Esophagus mucosa (tissue), 1 donor: ENCODE data around the gene PMVK. TPM values are rescaled to one million over a fixed set of nuclear protein-coding genes. Genes with fewer than 3 reads are reported as not detected.

ENCODE experiments used
- ATAC-seq: fragments of 200-7000 bp; cut with Tn5 transposase; one replicate; pipeline ENCODE4 v1.9.1; 2020
- total RNA-seq: library from RNA; stranded (reverse); gene quantifications from one replicate; pipeline ENCODE4 v1.2.4, GENCODE V29; 2023
- donor health status: DM: yes; HTN: yes; CAD: no.

Gene PMVK
- total RNA-seq, 1 donor from 2014 or later: 55.6 TPM

DNA sequence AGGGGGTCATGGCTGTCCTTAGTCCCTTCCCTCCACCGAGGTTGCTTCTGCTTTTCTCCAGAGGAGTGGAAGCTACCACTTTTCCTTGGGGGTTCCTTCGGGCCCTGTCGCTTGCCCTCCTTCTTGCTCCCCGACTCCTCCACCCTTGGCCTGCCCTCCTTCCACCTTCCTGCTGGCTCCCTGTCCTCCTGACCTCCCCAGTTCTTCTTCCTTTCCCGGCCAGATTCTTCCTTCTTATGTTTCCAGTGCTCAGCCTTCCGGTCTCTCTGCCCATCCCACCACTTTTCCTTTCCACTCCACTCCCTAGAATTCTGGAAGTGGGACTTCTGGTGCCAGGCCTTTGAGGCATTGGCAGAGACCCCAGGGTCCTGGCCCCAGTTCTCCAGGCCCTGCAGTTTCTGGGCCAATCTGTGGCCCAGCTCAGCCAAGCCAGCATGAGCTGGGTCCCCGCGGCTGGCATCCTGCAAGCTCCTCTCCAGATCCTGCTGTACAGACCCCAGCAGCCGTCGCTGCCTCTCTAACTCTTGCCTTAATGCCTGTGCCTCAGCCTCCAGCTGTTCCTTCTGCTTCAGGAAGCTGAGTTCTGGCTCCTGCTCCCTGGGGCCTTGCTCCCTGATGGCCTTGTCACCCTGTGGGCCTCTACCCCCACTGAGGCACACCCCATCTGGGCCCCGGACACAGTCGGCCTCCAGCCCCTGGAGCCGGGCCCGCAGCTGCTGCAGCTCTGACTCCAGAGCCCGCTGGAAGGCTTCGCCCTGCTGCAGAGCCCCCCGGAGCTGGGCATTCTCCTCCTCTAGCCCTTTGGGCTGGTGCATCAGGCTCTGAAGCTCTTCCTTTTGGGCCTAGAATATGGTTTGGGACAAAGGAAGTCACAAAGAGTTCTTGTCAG is 9.7 kb upstream of the PMVK start:
- no peak for ATAC-seq

- no peak for ATAC-seq
Observed at GRCh38 chr1:154945160-154945961, 8.8 kb upstream of the PMVK start.

DNA sequence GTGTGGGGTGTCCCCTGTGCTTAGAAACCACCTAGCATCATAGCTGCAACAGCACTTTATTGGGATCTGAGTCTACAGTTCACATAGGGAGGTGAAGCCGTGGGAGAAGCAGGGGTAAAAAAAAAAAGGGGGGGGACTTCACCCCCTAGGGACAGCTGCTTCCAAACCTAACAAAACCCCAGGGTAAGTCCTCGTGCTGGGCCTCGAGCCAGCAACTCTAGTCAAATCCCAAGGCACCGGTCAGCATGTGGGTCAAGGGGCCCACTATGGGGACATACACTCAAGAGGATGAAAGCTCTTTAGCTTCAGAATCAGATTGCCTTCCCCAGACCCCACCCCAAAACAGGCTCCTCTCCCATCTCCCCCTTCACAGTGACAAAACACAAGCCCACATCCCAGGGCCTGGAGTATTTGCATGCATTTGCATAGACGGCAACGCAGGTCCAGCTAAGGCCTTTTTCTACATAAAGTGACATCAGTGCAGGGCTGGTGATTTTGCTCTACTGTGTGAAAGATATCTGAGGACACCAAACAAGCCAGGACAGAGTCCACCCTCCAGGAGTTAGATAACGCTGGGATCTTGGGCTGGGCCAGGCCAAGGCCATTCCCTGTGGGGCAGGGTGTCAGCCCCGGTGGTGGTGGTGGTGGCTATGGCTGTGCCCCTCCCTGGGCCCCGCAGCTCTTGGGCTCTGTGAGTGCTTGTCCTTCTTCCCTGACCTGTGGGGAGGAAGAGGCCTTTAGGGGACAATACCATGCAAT is 8.1 kb upstream of the PMVK start:
- ATAC-seq: no peak

DNA sequence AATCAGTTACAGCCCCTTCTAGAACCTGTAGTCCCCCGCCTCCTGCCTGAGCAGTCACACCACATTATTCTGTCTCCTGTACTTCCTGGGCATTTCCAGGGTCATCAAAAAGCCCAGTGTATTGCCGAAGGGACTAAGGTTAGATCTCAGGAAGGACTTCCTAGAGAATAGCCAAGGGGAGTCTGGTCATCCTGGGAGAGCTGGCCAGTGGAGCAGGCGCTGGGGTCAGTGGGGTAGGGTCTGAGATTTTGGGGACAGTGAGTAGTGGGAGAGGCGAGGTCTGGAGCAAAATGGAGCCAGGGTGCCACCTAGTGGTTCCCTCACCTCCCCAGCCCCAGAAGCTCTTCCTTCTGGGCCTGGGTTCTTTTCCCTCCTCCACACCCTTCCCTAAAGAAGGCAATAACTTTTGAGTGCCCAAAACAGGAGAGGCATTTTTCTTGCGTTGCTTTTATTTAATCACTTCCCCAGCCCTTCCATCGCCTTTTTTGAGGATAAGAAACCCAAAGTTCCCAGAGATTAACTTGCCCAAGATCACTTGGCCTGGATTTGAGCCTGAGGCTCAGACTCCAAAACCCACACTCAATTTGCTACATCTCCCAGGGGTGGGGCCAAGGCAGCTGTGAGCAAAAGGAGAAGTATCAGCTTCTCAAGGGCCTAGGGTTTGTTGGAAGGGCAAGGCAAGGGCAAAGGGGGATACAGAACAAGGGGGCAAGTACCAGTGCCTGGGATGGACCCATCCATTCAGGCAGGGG is 7.3 kb upstream of the PMVK start:
- ATAC-seq: no peak

DNA sequence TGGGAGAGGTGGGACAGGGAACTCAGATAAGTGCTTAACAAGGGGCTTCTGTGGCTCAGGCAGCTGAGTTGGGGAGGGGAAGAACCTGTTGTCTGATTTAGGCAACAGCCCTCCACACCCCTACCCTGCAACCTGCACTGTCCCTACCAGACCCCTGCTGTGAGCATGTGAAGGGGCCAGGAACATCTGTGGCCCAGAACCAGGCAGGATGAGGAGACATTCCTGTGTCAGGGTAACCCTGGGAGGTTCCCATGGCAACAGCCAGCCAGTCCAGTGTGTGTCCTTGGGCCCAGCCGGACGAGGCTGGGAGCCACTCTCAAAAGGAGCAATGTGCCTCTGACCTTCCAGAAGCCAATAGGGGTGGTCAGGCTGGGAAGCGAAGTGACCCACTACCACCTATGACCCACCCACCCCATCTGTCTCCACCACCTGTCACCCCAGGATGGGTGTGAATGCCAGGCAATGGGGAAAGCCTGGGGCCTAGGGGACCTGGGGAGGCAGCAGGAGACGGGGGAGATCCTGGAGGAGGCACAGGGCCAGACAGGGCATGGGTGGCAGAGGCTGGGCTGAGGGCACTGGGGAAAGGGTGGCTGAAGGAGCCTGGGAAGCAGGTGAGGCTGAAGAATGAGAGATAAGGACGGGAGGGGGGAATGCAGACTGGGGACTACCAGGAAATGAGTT is 5.0 kb upstream of the PMVK start:
- ATAC-seq: no peak

DNA sequence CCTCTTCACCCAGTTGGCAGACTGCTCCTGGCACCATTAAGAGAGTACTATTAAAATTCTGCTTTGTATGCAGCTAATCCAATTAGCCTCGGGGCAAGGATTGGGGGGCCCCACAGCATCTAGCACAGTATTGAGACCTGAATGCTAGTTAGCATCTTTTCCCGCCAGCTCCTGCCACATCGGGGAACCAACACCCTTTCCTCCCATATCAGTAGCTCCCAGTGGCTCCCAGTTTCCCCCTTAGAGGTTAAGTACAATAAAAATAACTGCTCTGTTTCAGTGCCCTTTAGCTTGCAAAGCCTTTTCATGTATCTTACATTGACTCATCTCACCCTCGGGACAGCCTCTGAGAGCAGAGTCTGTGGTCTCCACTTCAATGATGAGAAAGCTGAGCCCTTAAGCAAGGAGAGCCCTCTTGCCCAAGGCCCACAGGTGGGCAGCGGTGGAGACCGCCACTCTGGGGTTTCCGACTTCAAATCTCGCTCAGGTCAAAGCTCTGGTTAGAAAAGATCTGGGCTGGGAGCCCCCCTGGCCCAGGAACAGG is 4.2 kb upstream of the PMVK start:
- no peak for ATAC-seq

GRCh38 chr1:154940213-154940560 is 3.7 kb upstream of the PMVK start:
- ATAC-seq: no peak

GRCh38 chr1:154938604-154939399 is 2.3 kb upstream of the PMVK start:
- ATAC-seq: peak; percentile 74

- ATAC-seq: no peak
Observed at GRCh38 chr1:154937988-154938386, 1.5 kb upstream of the PMVK start.

DNA sequence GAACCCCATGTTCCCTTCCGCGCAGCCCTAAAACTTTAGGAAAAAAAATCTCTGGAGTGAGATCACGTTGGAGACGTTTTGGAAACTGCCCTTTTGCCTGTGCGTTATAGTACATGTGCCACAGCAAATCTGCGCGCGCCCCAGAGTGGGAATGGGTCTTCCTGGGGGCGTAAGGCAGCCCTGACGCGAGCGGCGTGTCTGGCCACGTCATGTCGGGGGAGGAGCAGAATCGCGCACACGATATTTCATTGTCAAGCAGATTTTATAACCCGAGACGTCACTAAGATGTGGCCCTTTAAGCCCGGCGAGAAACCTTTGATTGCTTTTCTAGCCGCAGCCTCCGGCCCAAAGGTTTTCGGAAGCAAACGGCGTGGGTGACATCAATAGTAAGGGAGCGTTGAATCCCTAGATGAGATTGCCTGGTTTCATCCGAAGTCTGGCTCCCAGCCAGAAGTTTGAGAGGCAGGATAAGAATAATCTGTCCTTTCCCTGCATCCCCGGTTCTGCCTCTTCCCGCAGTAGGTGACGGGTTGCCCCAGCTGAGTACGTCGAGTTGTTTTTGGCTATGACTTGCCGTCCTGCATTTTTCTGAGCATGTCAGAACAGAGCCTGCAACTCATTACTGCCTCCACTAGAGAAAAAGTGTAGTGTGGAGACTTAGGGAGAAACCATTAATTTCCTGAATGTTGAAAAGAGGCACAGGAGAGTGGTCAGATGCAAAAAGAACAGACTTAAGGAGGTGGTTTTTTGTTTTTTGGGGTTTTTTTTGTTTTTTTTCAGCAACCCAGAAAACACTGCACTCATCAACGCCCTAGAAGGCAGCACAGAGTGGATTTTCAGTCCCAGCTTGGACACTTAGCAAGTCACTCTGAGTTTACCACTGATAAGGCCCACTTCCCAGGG is 817 bp upstream of the PMVK start:
- peak; percentile 69 for ATAC-seq

DNA sequence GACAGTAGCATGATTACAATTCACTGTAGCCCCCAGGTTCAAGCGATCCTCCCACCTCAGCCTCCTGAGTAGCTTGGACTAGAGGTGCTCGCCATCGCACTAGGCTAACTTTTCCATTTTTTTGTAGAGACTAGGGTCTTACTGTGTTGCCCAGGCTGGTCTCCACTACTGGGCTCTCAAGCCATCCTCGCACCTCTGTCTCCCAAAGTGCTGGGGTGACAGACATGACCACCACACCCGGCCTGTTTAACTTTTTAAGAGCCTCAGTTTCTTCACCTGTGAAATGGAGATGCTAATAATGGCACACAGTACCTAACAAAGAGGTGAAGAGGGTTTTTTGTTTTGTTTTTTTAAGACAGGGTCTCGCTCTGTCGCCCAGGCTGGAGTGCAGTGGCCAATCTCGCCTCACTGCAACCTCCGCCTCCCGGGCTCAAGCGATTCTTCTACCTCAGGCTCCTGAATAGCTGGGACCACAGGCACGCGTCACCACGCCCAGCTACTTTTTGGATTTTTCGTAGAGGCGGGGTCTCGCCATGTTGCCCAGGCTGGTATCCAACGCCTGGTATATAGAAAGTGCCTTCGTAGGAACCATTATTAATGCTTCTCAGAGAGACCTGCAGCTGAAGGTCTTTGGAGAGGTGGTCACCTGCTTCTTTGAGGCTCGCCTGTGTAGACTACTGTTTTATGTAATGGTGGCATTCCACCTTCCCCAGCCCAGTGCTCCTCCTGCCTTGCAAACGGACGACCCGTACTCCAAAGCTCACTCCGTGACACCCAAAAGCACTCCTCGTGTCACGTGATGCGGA is 567 bp downstream of the PMVK start:
- no peak for ATAC-seq

DNA sequence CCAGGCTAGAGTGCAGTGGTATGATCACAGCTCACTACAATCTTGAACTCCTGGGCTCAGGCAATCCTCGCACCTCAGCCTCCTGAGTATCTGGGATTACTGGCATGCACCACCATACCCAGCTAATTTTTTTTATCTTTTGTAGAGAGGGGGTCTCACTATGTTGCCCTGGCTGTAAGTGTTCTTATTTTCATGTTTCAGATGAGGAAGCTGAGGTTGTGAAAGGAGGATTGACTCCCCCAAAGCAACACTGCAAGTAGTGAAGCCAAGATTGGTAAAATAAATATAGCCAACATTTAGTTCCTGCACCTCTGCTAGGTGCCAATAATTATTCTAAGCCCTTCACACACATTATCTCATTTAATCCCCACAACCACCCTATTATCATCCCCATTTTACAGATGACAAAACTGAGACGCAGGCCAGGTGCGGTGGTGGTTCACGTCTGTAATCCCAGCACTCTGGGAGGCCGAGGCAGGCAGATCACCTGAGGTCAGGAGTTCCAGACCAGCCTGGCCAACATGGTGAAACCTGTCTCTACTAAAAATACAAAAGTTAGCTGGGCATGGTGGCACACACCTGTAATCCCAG is 2.1 kb downstream of the PMVK start:
- no peak for ATAC-seq

DNA sequence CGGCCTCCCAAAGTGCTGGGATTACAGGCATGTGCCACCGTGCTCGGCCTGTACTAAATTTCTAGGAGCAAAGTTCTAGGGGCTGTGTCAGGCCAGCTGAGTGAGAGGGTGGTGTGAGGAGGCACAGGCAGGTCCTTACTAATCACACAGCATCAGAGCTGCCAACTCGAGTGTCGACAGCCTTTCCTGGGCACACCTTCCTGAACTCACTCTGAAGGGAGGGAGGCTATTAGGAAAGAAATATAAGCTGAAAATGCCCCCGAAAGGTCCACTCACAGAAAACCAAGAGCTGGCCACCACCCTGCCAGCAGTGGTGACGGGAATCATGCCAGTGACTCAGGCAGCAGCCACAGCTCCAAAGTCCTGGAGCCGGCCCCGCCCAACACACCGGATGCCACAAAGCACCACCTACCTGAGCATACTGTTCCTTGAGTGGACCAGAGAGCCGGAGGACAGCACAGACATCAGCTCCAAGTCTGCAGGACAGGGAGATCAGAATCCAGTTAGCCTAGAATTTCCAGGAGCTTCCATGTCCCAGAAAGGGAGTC is 4.5 kb downstream of the PMVK start:
- peak; percentile 58 for ATAC-seq

DNA sequence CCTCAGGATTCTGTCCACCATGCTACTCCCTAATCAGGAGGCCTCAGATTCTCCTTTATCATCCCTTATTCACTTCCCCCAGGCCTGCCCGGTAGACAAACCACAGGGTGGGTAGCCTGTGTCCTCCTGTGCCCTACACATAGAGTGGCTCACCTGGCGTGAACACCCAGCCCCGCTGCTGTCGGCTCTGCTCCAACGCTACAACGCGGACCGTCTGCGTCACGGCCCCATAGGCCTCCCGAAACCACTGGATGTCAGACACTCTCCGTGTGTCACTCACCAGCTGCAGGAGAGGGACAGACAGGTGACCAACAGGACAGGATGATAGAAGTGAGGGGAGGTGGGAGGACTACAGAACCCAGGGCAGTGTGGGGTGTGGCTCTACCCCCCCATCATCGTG is 10.3 kb downstream of the PMVK start:
- ATAC-seq: no peak

- no peak for ATAC-seq
Observed at GRCh38 chr1:154925335-154926170, 11.0 kb downstream of the PMVK start.

DNA sequence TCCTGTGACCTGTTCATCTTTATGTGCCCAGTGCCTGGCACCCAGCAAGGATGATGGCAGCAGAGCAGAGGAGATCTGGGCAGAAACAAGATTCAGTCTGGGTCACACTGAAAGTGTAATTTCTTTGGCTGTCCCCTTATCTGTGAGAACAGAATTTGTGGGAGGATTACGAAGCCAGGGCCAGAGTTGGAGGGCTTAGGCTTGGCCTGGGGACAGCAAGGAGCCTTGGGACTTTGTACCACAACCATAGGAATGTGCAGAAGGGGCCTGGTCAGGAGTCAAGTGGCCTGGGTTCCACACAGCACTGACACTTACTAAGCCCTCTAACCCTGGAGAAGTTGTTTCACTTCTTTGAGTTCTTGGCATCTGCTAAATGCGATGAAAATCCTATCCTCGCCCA is 12.8 kb downstream of the PMVK start:
- ATAC-seq: no peak

DNA sequence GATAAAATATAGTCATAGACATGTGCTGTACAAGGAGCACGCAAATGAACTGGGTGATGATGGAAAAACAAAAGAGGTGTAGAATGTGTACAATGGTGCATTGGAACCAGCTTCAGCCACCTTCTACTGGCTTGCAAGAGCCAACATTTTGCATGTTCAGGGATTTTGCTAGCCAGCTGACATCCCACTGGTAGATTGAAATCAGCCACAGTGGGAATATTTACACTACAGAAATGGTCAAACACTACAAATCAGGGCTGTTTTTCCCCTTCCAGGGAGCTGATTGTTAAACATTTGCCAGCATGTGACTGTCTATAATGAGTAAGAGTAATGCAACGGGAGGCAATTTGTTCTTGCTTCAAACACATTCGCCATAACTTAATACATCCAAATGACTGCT is 23.2 kb downstream of the PMVK start:
- ATAC-seq: no peak
